ENCODE data around the gene NFYA.

NFYA gene

DNA sequence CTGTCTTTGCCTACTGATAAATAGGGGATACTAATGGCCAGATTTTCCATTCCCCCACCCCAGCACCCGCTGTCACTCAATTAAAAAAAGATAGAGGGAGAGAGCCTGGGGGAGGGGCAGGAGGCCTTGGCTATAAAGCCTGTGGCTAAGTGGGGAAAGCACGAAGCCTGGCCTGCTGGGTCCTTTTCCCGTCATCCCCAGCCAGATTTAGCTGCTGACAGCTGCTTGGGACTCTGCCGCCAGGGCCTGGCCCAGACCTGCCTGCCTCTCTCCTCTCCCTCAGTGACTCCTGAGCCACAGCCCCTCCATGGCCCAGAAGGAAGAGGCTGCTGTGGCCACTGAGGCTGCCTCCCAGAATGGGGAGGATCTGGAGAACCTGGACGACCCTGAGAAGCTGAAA is 19.7 kb upstream of the NFYA start, which contains the start of gene APOBEC2:
Gene APOBEC2 (plus strand): TSS at position 162 of the 400 bp plus-strand sequence. CDS start 146 bp downstream, at position 308.
- TF ChIP-seq, protein P1, sequence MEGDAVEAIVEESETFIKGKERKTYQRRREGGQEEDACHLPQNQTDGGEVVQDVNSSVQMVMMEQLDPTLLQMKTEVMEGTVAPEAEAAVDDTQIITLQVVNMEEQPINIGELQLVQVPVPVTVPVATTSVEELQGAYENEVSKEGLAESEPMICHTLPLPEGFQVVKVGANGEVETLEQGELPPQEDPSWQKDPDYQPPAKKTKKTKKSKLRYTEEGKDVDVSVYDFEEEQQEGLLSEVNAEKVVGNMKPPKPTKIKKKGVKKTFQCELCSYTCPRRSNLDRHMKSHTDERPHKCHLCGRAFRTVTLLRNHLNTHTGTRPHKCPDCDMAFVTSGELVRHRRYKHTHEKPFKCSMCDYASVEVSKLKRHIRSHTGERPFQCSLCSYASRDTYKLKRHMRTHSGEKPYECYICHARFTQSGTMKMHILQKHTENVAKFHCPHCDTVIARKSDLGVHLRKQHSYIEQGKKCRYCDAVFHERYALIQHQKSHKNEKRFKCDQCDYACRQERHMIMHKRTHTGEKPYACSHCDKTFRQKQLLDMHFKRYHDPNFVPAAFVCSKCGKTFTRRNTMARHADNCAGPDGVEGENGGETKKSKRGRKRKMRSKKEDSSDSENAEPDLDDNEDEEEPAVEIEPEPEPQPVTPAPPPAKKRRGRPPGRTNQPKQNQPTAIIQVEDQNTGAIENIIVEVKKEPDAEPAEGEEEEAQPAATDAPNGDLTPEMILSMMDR (IDR thresholded peaks at IDR 0.05; ENCODE audit: borderline replicate concordance, insufficient read depth, low read depth, low read length) = no peak
- H3K4me3 ChIP-seq (ENCODE audit: low read depth, low read length) = no peak within 1 kb of the TSS

DNA sequence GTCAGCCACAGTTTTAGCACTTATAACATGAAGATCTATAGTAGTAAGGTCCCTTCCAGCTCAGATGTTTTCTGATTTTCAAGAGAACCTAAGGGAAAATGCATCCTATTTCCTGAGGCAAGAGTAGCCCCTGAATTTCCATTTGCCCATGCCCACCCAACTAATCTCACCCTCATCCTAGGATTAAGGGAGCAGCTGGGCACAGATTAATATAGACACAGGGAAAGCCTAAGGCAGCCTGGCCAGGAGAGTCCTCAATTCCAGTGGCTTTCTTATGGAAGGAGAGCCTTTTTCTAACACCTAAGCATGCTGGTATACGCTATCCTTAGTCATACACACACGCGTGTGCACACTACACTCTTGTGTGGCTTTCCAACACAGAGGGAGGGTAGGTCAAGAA is 18.3 kb upstream of the NFYA start:
- H3K4me3 ChIP-seq (ENCODE audit: low read depth, low read length) = no peak overlapping the region
- TF ChIP-seq, protein P1 (IDR thresholded peaks at IDR 0.05; ENCODE audit: borderline replicate concordance, insufficient read depth, low read depth, low read length) = no peak

DNA sequence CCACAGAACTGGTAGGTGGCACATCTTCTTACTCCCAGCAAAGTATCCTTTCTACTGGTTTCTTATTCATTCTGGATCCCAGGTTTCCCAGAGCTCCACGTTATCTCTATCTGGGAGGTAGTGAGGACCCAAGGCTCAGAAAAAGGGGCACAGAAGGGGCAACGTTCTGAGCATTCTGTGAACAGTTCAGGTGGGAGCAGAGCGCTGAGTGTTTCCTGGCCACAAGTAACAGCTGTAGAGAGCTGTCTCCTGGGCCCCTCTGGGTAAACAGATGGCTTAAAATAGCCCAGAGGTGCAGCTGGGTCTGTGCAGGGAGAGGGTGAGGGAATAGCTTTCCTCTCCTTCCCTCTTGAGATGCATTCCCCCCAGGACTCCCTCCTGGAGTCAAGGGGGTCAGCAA is 17.6 kb upstream of the NFYA start:
- H3K4me3 ChIP-seq (ENCODE audit: low read depth, low read length) = no peak overlapping the region
- TF ChIP-seq, protein P1 (IDR thresholded peaks at IDR 0.05; ENCODE audit: borderline replicate concordance, insufficient read depth, low read depth, low read length) = no peak

DNA sequence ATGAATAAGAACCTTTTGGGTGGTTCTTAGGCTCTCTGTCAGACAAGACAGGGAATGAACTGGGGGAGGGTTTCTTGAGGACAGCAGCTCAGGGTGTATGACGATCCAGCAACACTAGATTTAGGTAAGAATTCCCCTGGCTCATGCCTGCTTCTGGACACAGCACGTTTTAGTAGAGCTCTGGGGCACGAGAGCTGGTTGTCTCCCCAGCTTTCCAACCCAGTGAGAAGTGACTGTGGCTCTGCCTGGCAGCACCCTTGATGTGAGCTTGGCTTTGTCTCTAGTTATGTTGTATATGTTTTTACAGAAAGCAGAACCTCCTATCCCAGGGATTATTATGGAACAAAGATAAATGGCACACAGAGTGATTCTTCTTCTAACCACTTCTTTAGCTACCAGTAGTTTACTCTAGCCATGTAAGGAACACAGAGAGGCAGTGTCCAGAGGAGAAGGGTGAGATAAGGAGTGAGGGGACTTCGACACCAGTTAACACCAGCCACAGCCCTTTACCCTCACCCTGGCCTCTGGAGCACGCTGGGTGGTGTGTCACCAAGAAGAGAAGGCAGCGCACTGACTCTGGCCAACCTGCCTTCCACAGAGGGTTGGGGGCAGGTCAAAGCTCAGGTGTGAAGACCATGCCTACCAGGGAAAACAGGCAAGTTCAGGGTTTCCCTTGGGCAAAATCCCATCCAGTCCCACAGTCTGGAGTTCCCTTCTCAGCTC is 15.8 kb upstream of the NFYA start:
- TF ChIP-seq, protein P1 (IDR thresholded peaks at IDR 0.05; ENCODE audit: borderline replicate concordance, insufficient read depth, low read depth, low read length) = no peak
- no peak overlapping the region for H3K4me3 ChIP-seq (ENCODE audit: low read depth, low read length)

DNA sequence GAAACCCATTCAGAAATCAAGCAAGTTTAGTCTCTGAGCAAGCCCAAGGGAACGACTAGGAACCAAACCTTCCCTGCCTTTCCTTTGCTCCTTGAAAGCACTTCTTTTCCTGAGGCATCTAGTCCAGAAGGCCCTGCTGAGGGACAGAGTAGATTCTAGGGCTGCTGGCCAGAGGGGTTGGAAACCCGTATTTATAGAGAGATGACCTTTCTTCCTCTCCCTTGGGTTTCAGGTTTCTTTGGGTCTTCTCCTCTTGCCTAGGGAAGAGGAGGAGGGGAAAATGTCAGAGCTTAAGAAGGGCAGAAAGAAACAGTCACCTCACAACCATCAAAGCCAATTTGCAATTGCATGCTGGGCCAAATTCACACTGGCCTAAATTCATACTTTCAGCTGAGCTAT is 14.0 kb upstream of the NFYA start:
- no peak overlapping the region for H3K4me3 ChIP-seq (ENCODE audit: low read depth, low read length)
- TF ChIP-seq, protein P1 (IDR thresholded peaks at IDR 0.05; ENCODE audit: borderline replicate concordance, insufficient read depth, low read depth, low read length) = no peak

DNA sequence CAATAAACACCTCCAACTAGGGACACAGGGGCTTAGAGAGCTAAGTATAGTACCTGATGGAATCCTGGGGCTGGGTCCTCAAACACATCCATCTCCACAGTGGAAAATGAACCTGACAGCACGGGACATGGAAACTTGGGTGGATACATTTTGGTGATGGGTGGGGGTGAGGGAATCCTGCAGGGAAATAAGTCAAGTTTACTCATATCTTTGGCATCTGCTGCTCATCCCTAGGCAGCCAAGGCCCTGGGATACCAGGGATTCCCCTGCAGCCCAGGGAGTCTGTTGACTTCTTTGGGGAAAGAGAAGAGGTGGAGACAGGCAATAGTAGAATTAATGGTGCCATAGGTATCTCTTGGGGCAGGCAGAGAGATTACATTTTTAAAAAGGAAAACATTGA is 13.2 kb upstream of the NFYA start:
- H3K4me3 ChIP-seq (ENCODE audit: low read depth, low read length) = no peak overlapping the region
- TF ChIP-seq, protein P1 (IDR thresholded peaks at IDR 0.05; ENCODE audit: borderline replicate concordance, insufficient read depth, low read depth, low read length) = no peak

DNA sequence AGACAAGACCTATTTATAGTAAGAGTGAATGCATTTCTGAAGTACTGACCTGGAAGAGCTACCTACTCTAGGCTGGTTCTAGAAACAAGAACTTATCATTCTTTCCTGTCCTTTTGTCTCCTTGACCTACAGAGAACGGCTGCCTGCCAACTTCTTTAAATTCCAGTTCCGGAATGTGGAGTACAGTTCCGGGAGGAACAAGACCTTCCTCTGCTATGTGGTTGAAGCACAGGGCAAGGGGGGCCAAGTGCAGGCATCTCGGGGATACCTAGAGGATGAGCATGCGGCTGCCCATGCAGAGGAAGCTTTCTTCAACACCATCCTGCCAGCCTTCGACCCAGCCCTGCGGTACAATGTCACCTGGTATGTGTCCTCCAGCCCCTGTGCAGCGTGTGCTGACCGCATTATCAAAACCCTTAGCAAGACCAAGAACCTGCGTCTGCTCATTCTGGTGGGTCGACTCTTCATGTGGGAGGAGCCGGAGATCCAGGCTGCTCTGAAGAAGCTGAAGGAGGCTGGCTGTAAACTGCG is 11.5 kb upstream of the NFYA start:
- TF ChIP-seq, protein P1 (IDR thresholded peaks at IDR 0.05; ENCODE audit: borderline replicate concordance, insufficient read depth, low read depth, low read length) = no peak
- no peak overlapping the region for H3K4me3 ChIP-seq (ENCODE audit: low read depth, low read length)
